GM10266 (cell line): ENCODE data around the gene PPP2R5D.

Experiments
- DNase-seq: peaks from one replicate; pipeline ENCODE4 v3.0.0; 2012; ENCODE audit errors: extremely low spot score
- CTCF ChIP-seq: IDR thresholded peaks from 2 replicates; pipeline ENCODE4 v1.5.1; 2012; ENCODE audit warnings: mild to moderate bottlenecking, low read depth; ENCODE audit not compliant: control insufficient read depth, insufficient read depth; ENCODE audit errors: missing control alignments

Gene PPP2R5D

GRCh38 chr6:42970871-42971612 is 13.3 kb upstream of the PPP2R5D start:
- no peak for DNase-seq
- TF ChIP-seq CTCF, result no peak

GRCh38 chr6:42971746-42972327 is 12.5 kb upstream of the PPP2R5D start:
- TF ChIP-seq CTCF, result no peak
- no peak for DNase-seq

- TF ChIP-seq CTCF, result no peak
- DNase-seq, result no peak
Measured at GRCh38 chr6:42973926-42974325, 10.4 kb upstream of the PPP2R5D start.

GRCh38 chr6:42974919-42975505 is 9.4 kb upstream of the PPP2R5D start:
- no peak for DNase-seq
- TF ChIP-seq CTCF, result no peak

GRCh38 chr6:42978487-42978838 is 5.9 kb upstream of the PPP2R5D start:
- DNase-seq, result no peak
- TF ChIP-seq CTCF, result no peak

- TF ChIP-seq CTCF, result no peak
- peak; percentile 95 for DNase-seq
Measured at GRCh38 chr6:42978839-42979522, 5.4 kb upstream of the PPP2R5D start, which contains the start of gene PEX6. PEX6 (minus strand) TSS chr6:42979181; CDS start chr6:42979150, 31 bp downstream.
